Measurements from ENCODE around the gene ZNF41. TPM values are rescaled to one million over a fixed set of nuclear protein-coding genes. Genes with fewer than 3 reads are reported as not detected.

ZNF41 gene
- total and polyA plus RNA-seq, 2 experiments from 2014 or later = 2.0 to 6.3 TPM

- ATAC-seq = no peak
- no peaks in the 10 kb centered on the region for H3K4me1 ChIP-seq (ENCODE audit: insufficient read depth)
- no peak for TF ChIP-seq CTCF (conservative IDR thresholded peaks at IDR 0.05; ENCODE audit: low read depth in 2 of 2)
- TF ChIP-seq POLR2AphosphoS5 (IDR thresholded peaks at IDR 0.05; ENCODE audit: low read depth) = no peak
- no peak for TF ChIP-seq ZNF114 (CRISPR knock-in tag; IDR thresholded peaks at IDR 0.05)
- TF ChIP-seq REST (IDR thresholded peaks at IDR 0.05; ENCODE audit: unreplicated experiment) = no peak
- TF ChIP-seq NANOG (IDR thresholded peaks at IDR 0.05; ENCODE audit: borderline replicate concordance) = no peak
- TF ChIP-seq ZNF462 (CRISPR knock-in tag; IDR thresholded peaks at IDR 0.05) = no peak
- TF ChIP-seq CREB1 (CRISPR knock-in tag; IDR thresholded peaks at IDR 0.05; ENCODE audit: low read depth) = no peak
- TF ChIP-seq EZH2 (IDR thresholded peaks at IDR 0.05; ENCODE audit: low read depth, unreplicated experiment) = no peak
- TF ChIP-seq STAT1 (IDR thresholded peaks at IDR 0.05; ENCODE audit: unreplicated experiment) = no peak
- no peak for TF ChIP-seq JUNB (IDR thresholded peaks at IDR 0.05; ENCODE audit: unreplicated experiment)
- TF ChIP-seq EZH2phosphoT487 (IDR thresholded peaks at IDR 0.05; ENCODE audit: unreplicated experiment) = no peak
- no peak for TF ChIP-seq ETS1 (IDR thresholded peaks at IDR 0.05)
- H3F3A ChIP-seq (replicated peaks; ENCODE audit: low read depth) = no peaks in the 10 kb centered on the region
- H3K4me3 ChIP-seq = no peak overlapping the region
- Mint-ChIP-seq H3K27ac (no peak overlapping the region), H3K4me1 (no peaks in the 10 kb centered on the region), H3K36me3 (ENCODE audit: low read depth) (peaks cover 76% of the 10 kb centered on the region), H3K27me3 (ENCODE audit: insufficient read depth, low read depth, poor library complexity) (no peaks in the 10 kb centered on the region), H3K4me3 (no peak overlapping the region), H3K9me3 (peaks cover 43% of the 10 kb centered on the region)
- no peak overlapping the region for H3K27ac ChIP-seq (ENCODE audit: low read depth)
- peaks cover 4% of the 10 kb centered on the region for H3K36me3 ChIP-seq (ENCODE audit: insufficient read depth)
- H3K4me2 ChIP-seq = no peak overlapping the region
- no peaks in the 10 kb centered on the region for H3K9me2 ChIP-seq (ENCODE audit: insufficient read depth)
- no peaks in the 10 kb centered on the region for H3K27me3 ChIP-seq (ENCODE audit: insufficient read depth)
- DNase-seq (ENCODE audit: low spot score) = no peak
- no peaks in the 10 kb centered on the region for H3K79me2 ChIP-seq (replicated peaks; ENCODE audit: insufficient read depth)
- no peak overlapping the region for H2AFZ ChIP-seq
- H4K20me1 ChIP-seq (replicated peaks; ENCODE audit: insufficient read depth) = no peaks in the 10 kb centered on the region
Observed at GRCh38 chrX:47448165-47448806, 34.7 kb downstream of the ZNF41 start.

Measured in GM23338 (cell line).